GM18511 (cell line): Measurements from ENCODE around the gene ATXN2.
A peak's percentile ranks its signal among the peaks of the same experiment; 100 is the strongest.

Source experiments
- ATAC-seq: cut with Tn5 transposase; IDR thresholded peaks from one replicate; pipeline ENCODE4 v1.9.1; 2021; ENCODE audit warnings: mild to moderate bottlenecking, moderate library complexity; ENCODE audit not compliant: unreplicated experiment

Gene ATXN2

DNA sequence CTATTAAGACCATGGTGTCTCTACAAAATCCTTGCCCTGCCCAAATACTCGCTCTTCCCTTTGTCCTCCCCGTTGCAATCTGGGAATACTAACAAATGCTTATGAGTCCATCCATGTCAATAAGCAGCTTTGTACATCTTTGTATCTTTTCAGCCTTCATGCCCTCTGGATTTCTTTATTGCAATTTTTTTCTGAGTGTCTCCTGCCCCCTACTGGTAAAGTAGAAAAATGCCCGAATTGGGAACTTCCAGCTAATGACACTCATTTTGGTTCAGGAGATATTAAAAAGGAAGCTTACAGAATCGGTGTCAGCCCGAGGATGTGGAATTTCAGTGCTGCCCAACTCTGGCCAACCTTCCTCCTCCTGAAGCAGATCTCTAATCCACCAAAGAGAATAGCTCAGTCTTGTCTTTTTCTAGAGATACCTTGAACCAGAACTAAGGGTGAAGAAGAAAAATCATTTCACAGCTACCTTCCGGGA lies 147.4 kb downstream of the ATXN2 start:
- ATAC-seq: no peak

DNA sequence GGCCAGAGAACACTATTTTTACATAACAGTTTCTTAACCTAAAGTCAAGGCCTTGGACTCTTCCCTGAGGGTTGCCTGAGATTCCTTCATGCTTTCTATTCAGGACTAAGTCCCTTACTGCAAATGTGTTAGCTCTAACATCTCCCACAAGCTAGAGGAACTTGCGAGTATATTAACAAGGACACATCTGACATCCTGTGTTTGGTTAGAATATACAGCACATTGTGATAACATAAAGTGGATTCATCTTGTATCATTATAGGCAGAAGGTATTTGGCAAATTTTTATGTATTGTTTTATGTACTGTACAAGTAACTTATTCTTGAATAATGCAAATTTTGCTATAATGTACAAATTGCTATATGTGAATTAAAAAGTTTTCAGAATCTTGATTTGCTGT lies 147.9 kb downstream of the ATXN2 start:
- no peak for ATAC-seq

DNA sequence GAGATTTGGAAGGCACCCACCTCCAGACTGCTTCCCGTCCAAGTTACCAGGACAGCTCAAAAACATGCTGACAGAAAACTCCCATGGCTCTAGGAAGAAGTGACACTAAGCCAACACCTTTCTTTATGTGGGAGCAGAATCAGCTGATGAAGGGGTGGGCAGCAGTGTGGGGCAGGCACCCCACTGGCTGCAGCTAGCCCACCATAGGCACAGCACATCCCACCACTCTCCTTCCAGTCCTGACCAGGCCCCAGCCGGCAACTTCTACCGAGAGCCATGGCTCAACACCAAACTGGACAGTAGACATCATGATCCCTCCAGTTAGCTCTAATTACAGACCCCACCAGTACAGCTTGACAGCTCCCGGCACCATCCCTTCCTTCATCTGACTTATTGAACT lies 148.4 kb downstream of the ATXN2 start:
- ATAC-seq: no peak

DNA sequence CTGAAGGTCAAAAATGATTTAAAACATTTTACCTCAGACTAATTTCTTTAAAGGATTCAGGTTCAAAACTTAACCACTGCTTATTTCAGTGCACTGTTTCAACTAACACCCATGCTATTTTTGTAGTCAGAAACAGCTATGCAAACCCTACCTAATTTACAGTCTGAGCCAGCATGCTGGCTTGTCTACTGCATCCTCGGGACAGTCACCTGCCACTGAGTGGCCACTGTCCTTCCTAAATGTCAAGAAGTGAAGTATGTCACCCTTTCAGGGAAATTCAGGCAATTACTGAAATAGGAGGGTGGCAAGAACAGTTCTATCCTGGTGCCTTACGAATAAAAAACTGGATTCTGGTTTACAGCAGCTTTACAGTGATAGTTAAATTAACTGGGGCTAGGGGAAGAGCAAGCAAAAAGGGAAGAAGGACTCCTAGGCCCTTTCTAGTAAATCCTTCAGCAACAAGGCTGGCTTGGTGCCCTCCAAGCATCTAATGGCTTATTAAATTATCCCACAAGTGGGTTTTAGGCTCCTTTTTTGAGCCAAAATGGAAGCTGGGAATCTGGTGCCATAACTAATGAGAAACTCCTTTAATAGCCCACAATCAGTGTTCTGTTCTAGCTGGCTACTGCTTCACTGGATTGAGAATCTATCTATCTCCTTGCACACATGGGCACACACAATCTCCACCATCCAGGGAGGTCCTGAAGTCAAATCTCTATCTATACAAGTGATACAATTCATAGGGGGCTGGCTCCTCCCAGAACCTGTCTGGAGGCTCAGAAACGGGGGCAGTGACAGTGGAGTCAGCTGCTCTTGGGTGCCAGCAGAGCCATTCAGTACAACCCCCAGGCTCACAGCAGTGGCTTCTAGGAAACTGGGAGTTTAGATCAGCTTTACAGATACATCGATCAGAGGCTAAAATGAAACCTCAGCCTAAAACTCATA lies 150.0 kb downstream of the ATXN2 start:
- no peak for ATAC-seq

DNA sequence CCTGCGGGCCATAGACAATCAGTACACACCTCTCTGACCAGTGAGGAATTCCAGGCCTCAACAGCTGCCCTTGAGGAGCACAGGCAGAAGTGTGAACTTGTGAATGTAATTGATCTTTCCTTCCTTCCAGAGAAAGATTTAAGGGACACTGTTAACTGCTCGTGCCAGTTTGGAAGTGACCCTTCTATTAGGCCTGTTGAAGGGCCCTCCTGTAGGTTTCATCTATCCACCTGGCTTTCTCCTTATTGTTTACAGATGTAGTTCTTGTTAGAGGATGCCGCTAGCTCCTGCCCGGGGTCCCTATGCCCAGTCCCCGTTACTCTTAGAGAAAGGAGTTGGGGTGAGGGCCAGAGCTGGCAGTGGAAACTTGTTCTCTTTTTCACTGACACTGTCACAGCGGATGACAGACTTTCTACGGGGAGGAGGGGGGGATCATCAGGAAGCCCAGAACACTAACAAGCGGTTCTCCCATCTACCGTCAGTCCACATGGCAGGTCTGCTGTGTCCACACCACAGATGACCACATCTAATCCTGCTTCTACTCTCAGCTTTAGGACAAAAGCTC lies 150.8 kb downstream of the ATXN2 start:
- no peak for ATAC-seq

DNA sequence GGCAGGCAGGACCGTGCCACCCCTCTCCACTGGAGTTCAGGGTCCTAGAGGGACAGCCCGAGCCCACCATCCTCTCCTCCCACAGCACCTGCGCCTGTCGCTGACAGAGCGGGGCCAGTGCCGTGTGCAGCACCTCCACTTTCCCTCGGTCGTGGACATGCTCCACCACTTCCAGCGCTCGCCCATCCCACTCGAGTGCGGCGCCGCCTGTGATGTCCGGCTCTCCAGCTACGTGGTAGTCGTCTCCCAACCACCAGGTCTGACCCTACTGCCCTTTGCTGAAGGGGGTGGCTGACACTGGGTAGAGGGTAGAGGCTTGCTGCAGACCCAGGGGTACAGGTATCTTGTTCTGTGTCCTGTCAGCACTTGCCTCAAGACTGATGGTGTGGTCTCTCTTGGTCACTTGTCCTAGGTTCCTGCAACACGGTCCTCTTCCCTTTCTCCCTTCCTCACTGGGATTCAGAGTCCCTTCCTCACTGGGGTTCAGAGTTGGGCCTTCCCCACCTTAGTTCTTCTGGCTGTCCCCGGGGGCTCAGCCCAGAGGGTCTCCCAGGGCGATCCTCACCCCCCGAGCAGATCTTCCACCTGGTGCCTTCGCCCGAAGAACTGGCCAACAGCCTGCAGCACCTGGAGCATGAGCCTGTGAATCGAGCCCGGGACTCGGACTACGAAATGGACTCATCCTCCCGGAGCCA lies 151.4 kb downstream of the ATXN2 start:
- ATAC-seq: no peak

DNA sequence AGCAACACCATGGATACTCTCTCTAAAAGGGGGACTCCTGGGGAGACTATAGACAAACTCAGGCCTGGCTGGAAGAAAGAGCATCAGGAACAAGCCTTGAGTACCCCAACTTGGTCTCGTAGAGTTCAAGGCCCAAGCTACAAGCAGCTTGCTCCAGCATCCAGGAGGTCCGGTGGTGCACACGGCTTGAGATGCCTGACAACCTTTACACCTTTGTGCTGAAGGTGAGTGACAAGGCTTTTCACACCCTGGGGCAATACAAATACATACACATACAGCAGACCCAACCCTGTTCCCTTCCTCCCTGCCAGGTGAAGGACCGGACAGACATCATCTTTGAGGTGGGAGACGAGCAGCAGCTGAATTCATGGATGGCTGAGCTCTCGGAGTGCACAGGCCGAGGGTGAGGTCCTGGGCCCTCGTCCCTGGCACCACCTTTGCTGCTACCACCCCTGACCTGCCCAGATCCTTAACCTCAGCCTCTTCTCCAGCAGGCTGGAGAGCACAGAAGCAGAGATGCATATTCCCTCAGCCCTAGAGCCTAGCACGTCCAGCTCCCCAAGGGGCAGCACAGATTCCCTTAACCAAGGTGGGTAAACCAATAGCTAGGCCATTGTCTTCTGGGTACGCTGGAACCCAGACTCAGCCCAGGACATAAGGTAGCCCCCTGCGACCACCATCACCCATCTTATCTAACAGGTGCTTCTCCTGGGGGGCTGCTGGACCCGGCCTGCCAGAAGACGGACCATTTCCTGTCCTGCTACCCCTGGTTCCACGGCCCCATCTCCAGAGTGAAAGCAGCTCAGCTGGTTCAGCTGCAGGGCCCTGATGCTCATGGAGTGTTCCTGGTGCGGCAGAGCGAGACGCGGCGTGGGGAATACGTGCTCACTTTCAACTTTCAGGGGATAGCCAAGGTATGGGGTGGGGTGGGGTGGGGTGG lies 152.2 kb downstream of the ATXN2 start:
- no peak for ATAC-seq

DNA sequence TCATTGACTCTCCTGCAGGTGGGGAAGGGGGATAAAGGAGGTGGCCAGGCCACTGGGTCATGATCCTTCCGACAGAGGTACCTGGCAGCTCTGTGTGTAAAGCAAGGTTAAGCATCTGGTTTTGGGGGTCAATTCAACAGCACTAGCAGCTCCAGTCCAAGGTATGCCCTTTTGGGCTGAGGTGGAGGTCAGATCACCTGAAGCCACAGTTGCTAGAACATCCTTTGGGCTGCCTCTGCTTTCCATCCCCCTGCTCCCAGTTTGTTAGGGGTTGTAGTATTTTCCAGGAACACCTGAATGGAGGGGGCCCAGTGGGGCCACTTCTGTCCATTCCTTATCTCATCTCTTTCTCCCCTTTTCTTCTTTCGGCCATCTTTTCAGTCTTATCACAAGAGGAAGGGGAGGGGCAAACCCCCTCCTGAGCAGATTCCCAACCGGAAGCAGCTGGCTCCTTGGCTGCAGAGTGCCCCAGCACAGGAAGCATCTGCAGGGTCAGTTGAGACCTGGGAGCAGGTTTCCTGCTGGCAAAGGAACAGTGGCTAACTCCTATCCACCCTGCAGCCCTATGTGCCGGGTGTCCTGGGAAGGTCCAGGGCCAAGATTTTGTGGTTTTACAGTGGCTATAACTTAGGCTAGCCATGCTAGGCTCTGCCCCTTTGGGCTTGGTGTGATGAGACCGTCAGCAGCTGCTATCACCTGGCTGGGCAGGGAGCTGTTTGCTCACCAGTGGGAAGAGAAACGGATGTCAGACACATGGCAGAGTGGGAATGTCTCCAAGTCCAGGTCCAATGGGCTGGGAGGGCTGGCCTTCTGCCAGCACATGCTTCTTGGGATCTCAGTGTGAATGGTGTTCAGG lies 153.2 kb downstream of the ATXN2 start:
- ATAC-seq: no peak

DNA sequence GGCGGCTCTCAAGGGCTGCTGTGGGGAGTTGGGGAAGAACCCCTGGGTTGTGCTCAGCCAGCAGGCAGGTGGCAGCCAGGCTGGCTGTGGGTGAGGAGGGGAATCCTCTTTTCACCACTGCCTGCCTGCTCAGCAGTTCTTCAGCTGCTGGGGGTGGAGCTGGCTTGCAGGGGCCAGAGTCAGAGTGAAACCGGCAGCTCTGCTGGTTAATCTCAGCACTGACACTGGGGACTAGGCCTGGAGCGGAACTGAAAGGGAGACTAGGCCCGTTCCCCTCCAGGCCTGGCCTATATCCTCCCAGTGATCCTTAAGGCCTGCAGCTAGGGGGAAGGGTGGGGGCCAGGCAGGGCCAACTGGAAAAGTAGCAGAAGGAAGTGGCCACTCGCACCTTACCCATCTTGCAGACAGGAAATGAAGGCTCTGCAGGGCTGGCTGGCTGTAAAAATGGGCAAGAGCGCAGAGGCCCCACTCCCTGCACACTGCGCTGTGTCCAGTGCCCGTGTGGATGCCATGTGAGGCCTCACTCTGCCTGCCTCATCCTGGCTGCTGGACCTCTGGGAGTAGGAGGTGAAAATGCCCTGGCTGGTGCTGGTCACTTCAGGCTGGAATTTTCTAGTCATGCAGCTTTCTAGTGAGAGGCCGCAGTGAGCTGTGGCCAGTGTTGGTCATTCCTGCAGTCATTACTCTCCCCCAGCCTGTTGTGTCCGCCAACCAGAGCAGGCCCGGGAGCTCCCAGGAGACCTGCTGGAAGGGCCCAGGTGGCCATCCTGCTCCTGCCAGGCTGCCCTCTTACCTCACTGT lies 154.0 kb downstream of the ATXN2 start:
- peak; percentile 94 for ATAC-seq

DNA sequence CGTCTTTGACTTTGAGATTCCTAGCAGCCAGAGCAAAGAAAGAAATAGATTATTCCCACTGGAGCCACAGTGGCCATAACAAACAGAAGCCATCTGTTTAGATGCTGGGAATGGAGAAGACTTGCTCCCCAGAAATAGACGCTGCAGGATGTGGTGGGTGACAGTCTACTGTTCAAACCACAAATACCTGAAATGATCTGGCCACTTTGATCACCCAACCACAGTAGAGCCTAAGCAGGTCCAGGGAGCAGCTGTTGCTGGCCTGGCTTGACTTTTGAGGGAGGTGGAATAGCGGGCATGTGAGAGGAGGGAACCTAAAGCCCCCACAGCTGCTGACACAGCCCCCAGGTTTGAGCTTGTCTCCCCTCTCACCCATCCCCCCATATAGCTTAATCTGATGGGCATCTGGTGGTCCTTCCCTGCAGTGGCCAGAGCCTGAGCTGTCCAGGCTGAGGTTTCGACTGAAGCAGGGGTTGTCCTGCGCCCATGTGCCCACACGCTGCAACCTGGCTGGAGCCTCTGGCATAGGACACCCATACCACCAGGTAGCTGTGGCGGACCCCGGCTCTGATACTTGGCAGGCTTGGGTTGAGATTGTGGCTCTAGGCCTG lies 154.7 kb downstream of the ATXN2 start:
- peak; percentile 41 for ATAC-seq

DNA sequence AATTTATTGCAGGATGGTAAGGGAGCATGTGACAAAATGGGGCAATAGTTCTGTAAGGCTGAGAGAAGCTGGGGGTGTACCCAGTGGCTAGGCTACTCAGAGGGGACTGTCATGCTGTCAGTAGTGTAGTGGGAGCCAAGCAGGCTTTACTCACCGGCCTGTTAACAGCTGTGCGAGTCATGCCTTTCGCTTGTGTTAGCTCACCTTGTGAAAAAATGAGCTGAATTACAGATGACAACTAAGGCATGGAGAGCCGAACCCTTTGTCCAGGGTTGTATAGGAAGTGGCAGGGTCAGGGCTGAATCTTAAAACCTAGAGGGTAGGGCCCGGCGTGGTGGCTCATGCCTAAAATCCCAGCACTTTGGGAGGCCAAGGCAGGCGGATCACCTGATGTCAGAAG lies 155.5 kb downstream of the ATXN2 start:
- no peak for ATAC-seq

DNA sequence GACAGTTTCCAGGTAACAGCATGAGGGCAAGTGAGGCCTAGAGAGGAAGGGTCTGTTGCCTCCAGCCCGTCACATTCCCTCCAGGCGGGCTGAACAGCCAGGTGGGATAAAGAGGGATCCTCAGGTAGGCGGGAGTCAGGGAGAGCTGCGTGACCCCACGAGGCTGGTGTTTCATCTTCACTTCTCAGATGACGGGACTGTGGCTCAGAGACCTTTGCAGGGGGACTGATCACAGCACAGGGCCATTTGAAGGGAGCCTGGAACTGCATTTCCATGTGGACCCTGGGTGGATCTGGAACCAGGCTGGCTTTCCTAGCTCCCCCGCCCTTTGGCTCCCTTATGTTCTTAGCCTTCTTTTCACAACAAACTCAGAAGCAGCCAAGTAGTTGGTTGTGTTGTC lies 156.0 kb downstream of the ATXN2 start:
- ATAC-seq: no peak

DNA sequence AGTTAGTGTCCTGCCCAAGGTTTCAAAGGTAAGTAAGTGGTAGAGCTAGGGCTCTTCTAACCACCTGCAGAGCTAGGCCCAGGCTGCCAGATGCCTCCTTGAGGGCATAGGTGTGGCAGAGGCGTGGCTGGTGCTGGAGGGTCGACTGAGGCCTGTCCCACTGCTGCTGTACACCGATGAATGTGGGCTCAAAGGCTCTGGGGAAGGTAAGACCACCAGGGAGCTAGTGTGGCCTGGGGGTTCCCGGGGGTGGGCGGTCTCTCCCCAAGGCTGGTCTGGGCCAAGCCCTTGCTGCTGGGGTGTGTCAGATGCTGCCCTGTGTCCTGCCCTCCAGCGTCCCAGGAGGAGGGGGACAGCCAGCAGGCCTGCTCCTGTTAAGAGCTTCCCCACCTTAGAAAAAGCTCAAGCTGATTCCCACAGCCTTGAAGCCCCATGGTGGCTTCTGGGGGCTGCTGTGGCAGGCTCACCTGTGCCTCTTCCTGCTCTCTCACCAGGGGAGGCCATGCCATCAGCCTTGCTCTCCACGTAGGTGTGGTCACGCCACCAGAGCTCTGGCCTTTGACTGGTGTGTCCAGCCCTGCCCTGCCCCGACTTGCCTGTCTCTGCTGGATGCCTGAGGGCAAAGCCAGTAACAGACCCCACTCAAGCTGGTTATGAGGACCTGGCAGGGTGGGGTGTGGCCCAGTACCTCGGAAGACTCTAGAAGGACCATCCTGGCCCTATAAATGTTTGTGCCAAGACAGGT lies 156.6 kb downstream of the ATXN2 start:
- ATAC-seq: no peak

DNA sequence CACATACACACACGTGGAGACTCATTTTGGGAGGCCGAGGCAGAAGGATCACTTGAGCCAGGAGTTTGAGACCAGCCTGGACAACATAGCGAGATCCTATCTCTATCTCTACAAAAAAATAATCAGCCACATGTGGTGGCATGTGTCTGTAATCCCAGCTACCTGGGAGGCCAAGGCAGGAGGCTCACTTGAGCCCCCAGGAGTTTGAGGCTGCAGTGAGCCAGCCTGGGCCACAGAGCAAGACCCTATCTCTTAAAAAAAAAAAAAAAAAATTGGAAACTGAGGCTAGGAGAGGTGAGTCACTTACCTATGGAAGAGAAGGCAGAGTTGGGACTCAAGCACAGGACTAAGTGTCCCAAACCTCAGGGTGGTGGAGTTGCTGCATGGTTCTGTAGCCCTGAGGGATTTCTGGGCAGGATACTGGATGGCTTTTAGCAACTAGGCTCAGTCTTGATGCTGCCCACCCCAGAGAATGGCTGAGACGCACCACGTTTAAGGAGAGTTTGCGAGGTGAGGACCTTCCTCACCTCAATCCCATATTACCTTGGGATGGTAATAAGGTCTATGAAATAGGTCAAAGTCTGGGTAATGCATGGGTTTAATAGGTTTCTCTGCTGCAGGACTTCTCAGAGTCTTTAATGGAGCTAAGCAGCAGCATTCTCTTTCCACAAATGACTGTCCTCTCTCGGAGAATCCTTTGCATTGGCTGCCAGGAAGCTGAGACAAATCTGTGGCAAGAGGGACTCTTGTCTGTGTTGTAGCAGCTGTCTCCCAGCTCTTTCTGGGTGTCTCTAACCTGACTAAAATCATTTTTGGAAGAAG lies 157.8 kb downstream of the ATXN2 start:
- no peak for ATAC-seq

DNA sequence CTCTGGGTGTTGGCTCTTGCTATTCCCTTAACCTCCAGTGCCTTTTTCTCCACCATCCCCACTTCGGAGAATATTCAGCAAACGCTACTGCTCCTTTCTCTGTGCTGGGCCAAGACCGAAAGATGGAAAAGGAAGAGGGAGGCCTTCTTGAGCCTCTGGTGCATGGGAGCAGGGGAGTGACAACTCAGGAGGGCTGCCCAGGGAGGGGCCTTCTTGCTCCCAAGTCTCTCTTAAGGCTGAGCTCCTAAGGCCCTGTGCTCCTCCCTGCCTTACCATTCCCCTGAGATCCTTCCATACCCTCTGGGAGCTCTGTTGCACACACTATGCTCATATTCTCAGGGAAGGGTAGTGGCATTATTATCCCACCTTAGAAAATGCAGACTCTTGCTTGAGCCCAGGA lies 158.5 kb downstream of the ATXN2 start:
- ATAC-seq: no peak

DNA sequence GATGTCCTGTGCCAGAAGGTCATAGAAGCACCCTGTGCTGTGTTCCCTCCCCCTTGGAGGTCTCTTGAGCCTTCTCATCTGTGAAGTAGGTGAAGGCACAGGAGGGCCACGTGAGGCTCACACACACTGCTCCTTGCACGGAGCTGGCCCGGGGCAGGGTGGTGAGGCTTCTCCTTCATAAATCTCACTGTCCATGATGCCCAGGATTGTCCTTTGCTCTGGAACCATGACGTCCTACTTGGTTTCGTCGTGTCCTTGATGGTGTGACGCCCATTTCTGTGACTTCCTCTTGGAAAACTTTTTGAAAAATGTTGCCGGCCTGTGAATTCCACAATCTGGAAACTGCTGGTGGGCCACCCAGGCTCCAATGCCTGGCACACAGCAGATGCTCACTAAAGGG lies 159.0 kb downstream of the ATXN2 start:
- ATAC-seq: no peak

DNA sequence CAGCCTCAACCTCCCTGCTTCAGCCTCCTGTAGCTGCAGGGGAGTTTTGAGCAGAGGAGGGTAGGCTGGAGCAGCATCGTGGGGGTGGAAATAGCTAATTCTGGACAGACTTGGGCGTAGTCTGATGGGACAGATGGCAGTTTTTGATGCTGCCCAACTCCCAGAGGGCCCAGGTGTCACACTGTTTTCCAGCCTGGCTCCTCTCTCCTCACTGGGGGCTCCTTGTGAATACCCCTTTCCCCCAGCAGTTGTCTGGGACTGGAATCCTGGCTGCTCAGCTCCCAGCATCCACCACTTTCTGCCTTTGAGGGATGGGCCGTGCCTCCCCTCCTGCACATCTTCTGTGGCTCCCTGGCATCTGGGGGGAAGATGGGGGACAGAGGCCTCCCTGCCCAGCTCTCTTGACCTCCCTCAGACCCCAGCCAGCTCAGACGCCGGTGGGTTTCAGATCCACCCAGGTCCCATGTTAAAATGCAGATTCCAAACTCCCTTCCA lies 159.4 kb downstream of the ATXN2 start:
- no peak for ATAC-seq
